K562 (cell line): ENCODE data around the gene MLF1. TPM values are rescaled to one million over a fixed set of nuclear protein-coding genes. Genes with fewer than 3 reads are reported as not detected.

Experiments
- CHD4 ChIP-seq: fragments of 200-600 bp; sonication (generic); IDR thresholded peaks from 3 replicates; pipeline ENCODE4 v1.6.1; 2012; ENCODE audit warnings: low read depth, mild to moderate bottlenecking, mixed read lengths, low read length, inconsistent platforms; ENCODE audit not compliant: insufficient read depth, insufficient replicate concordance, poor library complexity, severe bottlenecking
- FOS ChIP-seq: IDR thresholded peaks from 3 replicates; pipeline ENCODE4 v1.6.1; 2011; ENCODE audit not compliant: insufficient read length; ENCODE audit errors: extremely low read depth
- NCOA4 ChIP-seq: fragments of 450-650 bp; IDR thresholded peaks from 2 replicates; pipeline ENCODE4 v1.6.1; 2018; ENCODE audit warnings: mild to moderate bottlenecking; ENCODE audit not compliant: partially characterized antibody
- TAF1 ChIP-seq: IDR thresholded peaks from 2 replicates; pipeline ENCODE4 v1.6.1; 2011; ENCODE audit warnings: mild to moderate bottlenecking, low read length, moderate library complexity; ENCODE audit not compliant: insufficient read depth, control insufficient read depth, severe bottlenecking; ENCODE audit errors: extremely low read depth
- ZBTB5 ChIP-seq: fragments of 450-650 bp; IDR thresholded peaks from 2 replicates; pipeline ENCODE4 v1.6.1; 2017; ENCODE audit warnings: antibody characterized with exemption
- ZNF12 ChIP-seq: sonication (generic); formaldehyde crosslinking; IDR thresholded peaks from 2 replicates; pipeline ENCODE4 v1.4.0; 2020; ENCODE audit warnings: mild to moderate bottlenecking, missing genetic modification reagents
- polyA plus RNA-seq, 8 experiments: library from polyadenylated mRNA; depleted of rRNA in 4 of 8; stranded (reverse) in 5 of 8; unstranded in 3 of 8; fragments of >200 nt; fragmentation: Nextera tagmentation in 2 of 8; fragmentation: Illumina TruSeq in 1 of 8; extraction: Ambion mirVana in 2 of 8; extraction: Trizol in 1 of 8; gene quantifications; 2 replicates each; pipeline versions ENCODE4 v1.2.1 to v1.2.3, GENCODE V29; 2011 to 2014; ENCODE audit warnings: inconsistent platforms in 1 of 8, missing spikeins in 1 of 8
- total RNA-seq, 7 experiments: library from RNA; depleted of rRNA in 6 of 7; stranded (reverse); fragments of >200 nt in 6 of 7; fragmentation: Illumina TruSeq in 2 of 7; extraction: Trizol in 2 of 7; gene quantifications; 2 replicates each; pipeline versions ENCODE4 v1.2.1 to v1.2.3, GENCODE V29; 2011 to 2021; ENCODE audit warnings: low replicate concordance in 1 of 7
- TF ChIP-seq, protein P1 (sequence below), 2 experiments: fragments of 450-650 bp; formaldehyde crosslinking in 1 of 2; IDR thresholded peaks; 2 replicates each; pipeline versions ENCODE4 v1.4.0 to v1.6.1; 2014 to 2020; ENCODE audit warnings: mild to moderate bottlenecking in 2 of 2, borderline replicate concordance in 1 of 2, low read depth in 1 of 2
- TF ChIP-seq, protein P2 (sequence below): sonication (generic); formaldehyde crosslinking; IDR thresholded peaks from 2 replicates; pipeline ENCODE4 v1.8.1; 2023; ENCODE audit warnings: mild to moderate bottlenecking, missing genetic modification reagents
- TF ChIP-seq, protein P3 (sequence below): fragments of 450-650 bp; formaldehyde crosslinking; IDR thresholded peaks from 2 replicates; pipeline ENCODE4 v1.4.0; 2022; ENCODE audit warnings: mild to moderate bottlenecking, moderate library complexity
- TF ChIP-seq, protein P4 (sequence below): fragments of 150-350 bp; IDR thresholded peaks from 2 replicates; pipeline ENCODE4 v1.6.1; 2014; ENCODE audit warnings: low read depth, mild to moderate bottlenecking, low read length, borderline replicate concordance

The MLF1 gene
- total and polyA plus RNA-seq, 9 of the 15 experiments (the other 6 are each of a cell fraction or from before 2014, with no cell fraction given), result 20.4 to 71.0 (median 27.1) TPM

GRCh38 chr3:158644345-158644908 lies 73.4 kb downstream of the MLF1 start, which contains the start of gene GFM1 (continued):
- TF ChIP-seq, protein P1, sequence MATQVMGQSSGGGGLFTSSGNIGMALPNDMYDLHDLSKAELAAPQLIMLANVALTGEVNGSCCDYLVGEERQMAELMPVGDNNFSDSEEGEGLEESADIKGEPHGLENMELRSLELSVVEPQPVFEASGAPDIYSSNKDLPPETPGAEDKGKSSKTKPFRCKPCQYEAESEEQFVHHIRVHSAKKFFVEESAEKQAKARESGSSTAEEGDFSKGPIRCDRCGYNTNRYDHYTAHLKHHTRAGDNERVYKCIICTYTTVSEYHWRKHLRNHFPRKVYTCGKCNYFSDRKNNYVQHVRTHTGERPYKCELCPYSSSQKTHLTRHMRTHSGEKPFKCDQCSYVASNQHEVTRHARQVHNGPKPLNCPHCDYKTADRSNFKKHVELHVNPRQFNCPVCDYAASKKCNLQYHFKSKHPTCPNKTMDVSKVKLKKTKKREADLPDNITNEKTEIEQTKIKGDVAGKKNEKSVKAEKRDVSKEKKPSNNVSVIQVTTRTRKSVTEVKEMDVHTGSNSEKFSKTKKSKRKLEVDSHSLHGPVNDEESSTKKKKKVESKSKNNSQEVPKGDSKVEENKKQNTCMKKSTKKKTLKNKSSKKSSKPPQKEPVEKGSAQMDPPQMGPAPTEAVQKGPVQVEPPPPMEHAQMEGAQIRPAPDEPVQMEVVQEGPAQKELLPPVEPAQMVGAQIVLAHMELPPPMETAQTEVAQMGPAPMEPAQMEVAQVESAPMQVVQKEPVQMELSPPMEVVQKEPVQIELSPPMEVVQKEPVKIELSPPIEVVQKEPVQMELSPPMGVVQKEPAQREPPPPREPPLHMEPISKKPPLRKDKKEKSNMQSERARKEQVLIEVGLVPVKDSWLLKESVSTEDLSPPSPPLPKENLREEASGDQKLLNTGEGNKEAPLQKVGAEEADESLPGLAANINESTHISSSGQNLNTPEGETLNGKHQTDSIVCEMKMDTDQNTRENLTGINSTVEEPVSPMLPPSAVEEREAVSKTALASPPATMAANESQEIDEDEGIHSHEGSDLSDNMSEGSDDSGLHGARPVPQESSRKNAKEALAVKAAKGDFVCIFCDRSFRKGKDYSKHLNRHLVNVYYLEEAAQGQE (IDR thresholded peaks at IDR 0.05; ENCODE audit: borderline replicate concordance), result peak; percentile 2; the same call in 1 of the 2 replicates
- TF ChIP-seq, protein P1 (CRISPR knock-in tag; IDR thresholded peaks at IDR 0.05; ENCODE audit: low read depth), result no peak
- TF ChIP-seq, protein P2, sequence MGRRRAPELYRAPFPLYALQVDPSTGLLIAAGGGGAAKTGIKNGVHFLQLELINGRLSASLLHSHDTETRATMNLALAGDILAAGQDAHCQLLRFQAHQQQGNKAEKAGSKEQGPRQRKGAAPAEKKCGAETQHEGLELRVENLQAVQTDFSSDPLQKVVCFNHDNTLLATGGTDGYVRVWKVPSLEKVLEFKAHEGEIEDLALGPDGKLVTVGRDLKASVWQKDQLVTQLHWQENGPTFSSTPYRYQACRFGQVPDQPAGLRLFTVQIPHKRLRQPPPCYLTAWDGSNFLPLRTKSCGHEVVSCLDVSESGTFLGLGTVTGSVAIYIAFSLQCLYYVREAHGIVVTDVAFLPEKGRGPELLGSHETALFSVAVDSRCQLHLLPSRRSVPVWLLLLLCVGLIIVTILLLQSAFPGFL (CRISPR knock-in tag), result no peak
- TF ChIP-seq ZNF12 (CRISPR knock-in tag) (no peak), CHD4 (no peak), TAF1 (peak; percentile 86), NCOA4 (no peak), ZBTB5 (no peak), FOS (no peak)
- TF ChIP-seq, protein P3, sequence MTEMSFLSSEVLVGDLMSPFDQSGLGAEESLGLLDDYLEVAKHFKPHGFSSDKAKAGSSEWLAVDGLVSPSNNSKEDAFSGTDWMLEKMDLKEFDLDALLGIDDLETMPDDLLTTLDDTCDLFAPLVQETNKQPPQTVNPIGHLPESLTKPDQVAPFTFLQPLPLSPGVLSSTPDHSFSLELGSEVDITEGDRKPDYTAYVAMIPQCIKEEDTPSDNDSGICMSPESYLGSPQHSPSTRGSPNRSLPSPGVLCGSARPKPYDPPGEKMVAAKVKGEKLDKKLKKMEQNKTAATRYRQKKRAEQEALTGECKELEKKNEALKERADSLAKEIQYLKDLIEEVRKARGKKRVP, result no peak
- TF ChIP-seq, protein P4, sequence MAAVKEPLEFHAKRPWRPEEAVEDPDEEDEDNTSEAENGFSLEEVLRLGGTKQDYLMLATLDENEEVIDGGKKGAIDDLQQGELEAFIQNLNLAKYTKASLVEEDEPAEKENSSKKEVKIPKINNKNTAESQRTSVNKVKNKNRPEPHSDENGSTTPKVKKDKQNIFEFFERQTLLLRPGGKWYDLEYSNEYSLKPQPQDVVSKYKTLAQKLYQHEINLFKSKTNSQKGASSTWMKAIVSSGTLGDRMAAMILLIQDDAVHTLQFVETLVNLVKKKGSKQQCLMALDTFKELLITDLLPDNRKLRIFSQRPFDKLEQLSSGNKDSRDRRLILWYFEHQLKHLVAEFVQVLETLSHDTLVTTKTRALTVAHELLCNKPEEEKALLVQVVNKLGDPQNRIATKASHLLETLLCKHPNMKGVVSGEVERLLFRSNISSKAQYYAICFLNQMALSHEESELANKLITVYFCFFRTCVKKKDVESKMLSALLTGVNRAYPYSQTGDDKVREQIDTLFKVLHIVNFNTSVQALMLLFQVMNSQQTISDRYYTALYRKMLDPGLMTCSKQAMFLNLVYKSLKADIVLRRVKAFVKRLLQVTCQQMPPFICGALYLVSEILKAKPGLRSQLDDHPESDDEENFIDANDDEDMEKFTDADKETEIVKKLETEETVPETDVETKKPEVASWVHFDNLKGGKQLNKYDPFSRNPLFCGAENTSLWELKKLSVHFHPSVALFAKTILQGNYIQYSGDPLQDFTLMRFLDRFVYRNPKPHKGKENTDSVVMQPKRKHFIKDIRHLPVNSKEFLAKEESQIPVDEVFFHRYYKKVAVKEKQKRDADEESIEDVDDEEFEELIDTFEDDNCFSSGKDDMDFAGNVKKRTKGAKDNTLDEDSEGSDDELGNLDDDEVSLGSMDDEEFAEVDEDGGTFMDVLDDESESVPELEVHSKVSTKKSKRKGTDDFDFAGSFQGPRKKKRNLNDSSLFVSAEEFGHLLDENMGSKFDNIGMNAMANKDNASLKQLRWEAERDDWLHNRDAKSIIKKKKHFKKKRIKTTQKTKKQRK, result no peak
